HepG2 (cell line): ENCODE data around the gene PRDM12.

ENCODE experiments used
- AHDC1 ChIP-seq: sonication (generic); formaldehyde crosslinking; IDR thresholded peaks from 2 replicates; pipeline ENCODE4 v1.5.1; 2020; ENCODE audit warnings: mild to moderate bottlenecking, missing genetic modification reagents, borderline replicate concordance
- BHLHE40 ChIP-seq: IDR thresholded peaks from 2 replicates; pipeline ENCODE4 v1.6.1; 2011; ENCODE audit warnings: low read length, improper control_type of control experiment
- CTCF ChIP-seq: sonication (generic); formaldehyde crosslinking; IDR thresholded peaks from 2 replicates; pipeline ENCODE4 v1.5.0; 2020; ENCODE audit warnings: mild to moderate bottlenecking, missing genetic modification reagents, moderate library complexity
- ELK4 ChIP-seq: sonication (generic); formaldehyde crosslinking; IDR thresholded peaks from 2 replicates; pipeline ENCODE4 v1.9.0; 2021; ENCODE audit warnings: missing genetic modification reagents, borderline replicate concordance
- GMEB2 ChIP-seq: IDR thresholded peaks from 2 replicates; pipeline ENCODE4 v1.6.1; 2016; ENCODE audit warnings: missing biosample characterization, missing genetic modification reagents, low read depth
- HDAC2 ChIP-seq: sonication (generic); formaldehyde crosslinking; IDR thresholded peaks from 2 replicates; pipeline ENCODE4 v1.4.0; 2020; ENCODE audit warnings: missing genetic modification reagents
- HES4 ChIP-seq: sonication (generic); formaldehyde crosslinking; IDR thresholded peaks from 2 replicates; pipeline ENCODE4 v1.9.0; 2021; ENCODE audit warnings: mild to moderate bottlenecking, missing genetic modification reagents, borderline replicate concordance
- MYPOP ChIP-seq: sonication (generic); formaldehyde crosslinking; IDR thresholded peaks from 2 replicates; pipeline ENCODE4 v1.8.1; 2023; ENCODE audit warnings: mild to moderate bottlenecking, moderate library complexity, missing genetic modification reagents
- PHF8 ChIP-seq: sonication (generic); formaldehyde crosslinking; IDR thresholded peaks from 2 replicates; pipeline ENCODE4 v1.5.0; 2020; ENCODE audit warnings: missing genetic modification reagents
- POLR2AphosphoS5 ChIP-seq: IDR thresholded peaks from 2 replicates; pipeline ENCODE4 v1.6.1; 2012; ENCODE audit warnings: low read depth, low read length
- RAD21 ChIP-seq: fragments of 450-650 bp; formaldehyde crosslinking; IDR thresholded peaks from 2 replicates; pipeline ENCODE4 v1.5.0; 2020; ENCODE audit warnings: mild to moderate bottlenecking
- REST ChIP-seq, 2 experiments: IDR thresholded peaks; 2 replicates each; pipeline ENCODE4 v1.6.1; 2011 to 2012; ENCODE audit warnings: low read length in 2 of 2, borderline replicate concordance in 1 of 2, low read depth in 1 of 2, mild to moderate bottlenecking in 1 of 2, moderate library complexity in 1 of 2
- ZNF362 ChIP-seq: sonication (generic); formaldehyde crosslinking; IDR thresholded peaks from 2 replicates; pipeline ENCODE4 v1.4.0; 2020; ENCODE audit warnings: missing genetic modification reagents, mild to moderate bottlenecking, borderline replicate concordance
- ZNF577 ChIP-seq: sonication (generic); formaldehyde crosslinking; IDR thresholded peaks from 2 replicates; pipeline ENCODE4 v1.4.0; 2020; ENCODE audit warnings: mild to moderate bottlenecking, low read depth, missing genetic modification reagents, borderline replicate concordance

- TF ChIP-seq REST (IDR thresholded peaks at IDR 0.05; ENCODE audit: borderline replicate concordance in 1 of 2, low read depth in 1 of 2, low read length in 2 of 2) (no peak), PHF8 (CRISPR knock-in tag) (no peak), BHLHE40 (no peak), HES4 (CRISPR knock-in tag) (no peak), RAD21 (CRISPR knock-in tag) (no peak), ZNF362 (CRISPR knock-in tag) (no peak), GMEB2 (CRISPR knock-in tag) (no peak), CTCF (no peak), ZNF577 (CRISPR knock-in tag) (no peak), MYPOP (CRISPR knock-in tag) (no peak), POLR2AphosphoS5 (no peak), HDAC2 (CRISPR knock-in tag) (no peak), ELK4 (no peak), AHDC1 (CRISPR knock-in tag) (no peak)
These were observed 1.5 kb upstream of the PRDM12 start for GRCh38 chr9:130662970-130663257.
